Natural killer cell (primary cell): ENCODE results near the gene SLX1A. TPM values are rescaled to one million over a fixed set of nuclear protein-coding genes. Genes with fewer than 3 reads are reported as not detected.

Experiments used
- ATAC-seq, 3 donors: fragments of 150-1000 bp in 2 of 3; fragments of 200-7000 bp in 1 of 3; cut with Tn5 transposase; 1 replicate in 1 of 3; 2 replicates in 2 of 3; pipeline ENCODE4 v1.10.0; 2021; ENCODE audit warnings: mild to moderate bottlenecking in 2 of 3, moderate library complexity in 2 of 3
- DNase-seq, 2 donors: peaks; one replicate each; pipeline versions ENCODE4 v3.0.0 to v3.0.0-alpha.2; 2013 to 2021; ENCODE audit warnings: mixed read lengths in 1 of 2
- H3K27ac ChIP-seq: one replicate; pipeline ENCODE4 v1.5.1; 2013; ENCODE audit warnings: mild to moderate bottlenecking, low read length
- H3K27me3 ChIP-seq: one replicate; pipeline ENCODE4 v1.6.1; 2013; ENCODE audit warnings: low read length; ENCODE audit not compliant: control insufficient read depth, insufficient read depth
- H3K36me3 ChIP-seq: one replicate; pipeline ENCODE4 v1.6.1; 2013; ENCODE audit warnings: low read length; ENCODE audit not compliant: control insufficient read depth, insufficient read depth
- H3K4me1 ChIP-seq: one replicate; pipeline ENCODE4 v1.6.1; 2013; ENCODE audit warnings: low read length; ENCODE audit not compliant: control insufficient read depth, insufficient read depth
- H3K4me3 ChIP-seq: one replicate; pipeline ENCODE4 v1.5.1; 2013; ENCODE audit warnings: low read length
- H3K9me3 ChIP-seq: one replicate; pipeline ENCODE4 v1.6.1; 2013; ENCODE audit warnings: low read length; ENCODE audit not compliant: control insufficient read depth, insufficient read depth
- H3K27ac Mint-ChIP-seq, 2 donors: one replicate each; pipeline ENCODE4 v1.8.0; 2022; ENCODE audit warnings: mild to moderate bottlenecking in 2 of 2, mixed read lengths in 2 of 2, moderate library complexity in 1 of 2
- H3K27me3 Mint-ChIP-seq, 2 donors: one replicate each; pipeline ENCODE4 v1.8.0; 2022; ENCODE audit warnings: low read depth in 2 of 2, mixed read lengths in 2 of 2
- H3K36me3 Mint-ChIP-seq: one replicate; pipeline ENCODE4 v1.8.0; 2022; ENCODE audit warnings: mixed read lengths
- H3K4me1 Mint-ChIP-seq, 2 donors: one replicate each; pipeline ENCODE4 v1.8.0; 2022; ENCODE audit warnings: mixed read lengths in 2 of 2
- H3K4me3 Mint-ChIP-seq: one replicate; pipeline ENCODE4 v1.8.0; 2022; ENCODE audit warnings: mild to moderate bottlenecking, moderate library complexity, mixed read lengths
- H3K9me3 Mint-ChIP-seq, 2 donors: one replicate each; pipeline ENCODE4 v1.8.0; 2022; ENCODE audit warnings: mixed read lengths in 2 of 2
- CTCF ChIP-seq: fragments of 200-600 bp; IDR thresholded peaks from one replicate; pipeline ENCODE4 v1.8.0; 2022; ENCODE audit warnings: antibody characterized with exemption
- WGBS: methylation state at CpG from one replicate; pipeline ENCODE4 v1.1.7; 2013; ENCODE audit warnings: missing lambda C conversion rate; ENCODE audit not compliant: insufficient coverage; 5-methylcytosine and 5-hydroxymethylcytosine counted together
- intact Hi-C: fragments of 100-400 bp; cut with micrococcal nuclease; formaldehyde crosslinking; loops from one replicate; pipeline ENCODE4 v1.14.2; 2022
- total RNA-seq, 4 donors: library from RNA; stranded (reverse); fragments of 120-200 nt in 1 of 4; gene quantifications; one replicate each; pipeline versions ENCODE4 v1.2.3 to v1.2.4, GENCODE V29; 2013 to 2022

The SLX1A gene
- total RNA-seq, 3 donors from 2014 or later (not counting 1 experiment from before 2014, with no cell fraction given), result 78.1 to 132 (median 109) TPM

- intact Hi-C loops, result no loop called here
- Histone ChIP-seq H3K4me1 (peaks cover 47% of the 10 kb centered on the region), H3K27me3 (no peaks in the 10 kb centered on the region), H3K27ac (peak within 1 kb of the TSS; percentile 86), H3K4me3 (peak within 1 kb of the TSS; percentile 92), H3K9me3 (no peaks in the 10 kb centered on the region), H3K36me3 (peaks cover 37% of the 10 kb centered on the region)
- H3K9me3 Mint-ChIP-seq, result no peaks in the 10 kb centered on the region
- DNase-seq, result peak; percentile 77 to 89
- H3K36me3 Mint-ChIP-seq, result no peaks in the 10 kb centered on the region
- H3K4me3 Mint-ChIP-seq, result peak within 1 kb of the TSS; percentile 94
- ATAC-seq, result peak; percentile 49 to 70 (median 57)
- WGBS, result under 1% methylated on average over 81 of the region's 81 CpGs
- H3K4me1 Mint-ChIP-seq, result peaks cover 29 to 44% of the 10 kb centered on the region in 2 donors
- H3K27me3 Mint-ChIP-seq, result no peaks in the 10 kb centered on the region
- peak within 1 kb of the TSS; percentile 89 to 97 for H3K27ac Mint-ChIP-seq
- no peak for TF ChIP-seq CTCF
Measured at GRCh38 chr16:30183233-30184095, 10.2 kb upstream of the SLX1A start, which contains the start of gene CORO1A. Gene CORO1A (plus strand): TSS chr16:30183602. CDS start chr16:30185210, 1,608 bp downstream.

DNA sequence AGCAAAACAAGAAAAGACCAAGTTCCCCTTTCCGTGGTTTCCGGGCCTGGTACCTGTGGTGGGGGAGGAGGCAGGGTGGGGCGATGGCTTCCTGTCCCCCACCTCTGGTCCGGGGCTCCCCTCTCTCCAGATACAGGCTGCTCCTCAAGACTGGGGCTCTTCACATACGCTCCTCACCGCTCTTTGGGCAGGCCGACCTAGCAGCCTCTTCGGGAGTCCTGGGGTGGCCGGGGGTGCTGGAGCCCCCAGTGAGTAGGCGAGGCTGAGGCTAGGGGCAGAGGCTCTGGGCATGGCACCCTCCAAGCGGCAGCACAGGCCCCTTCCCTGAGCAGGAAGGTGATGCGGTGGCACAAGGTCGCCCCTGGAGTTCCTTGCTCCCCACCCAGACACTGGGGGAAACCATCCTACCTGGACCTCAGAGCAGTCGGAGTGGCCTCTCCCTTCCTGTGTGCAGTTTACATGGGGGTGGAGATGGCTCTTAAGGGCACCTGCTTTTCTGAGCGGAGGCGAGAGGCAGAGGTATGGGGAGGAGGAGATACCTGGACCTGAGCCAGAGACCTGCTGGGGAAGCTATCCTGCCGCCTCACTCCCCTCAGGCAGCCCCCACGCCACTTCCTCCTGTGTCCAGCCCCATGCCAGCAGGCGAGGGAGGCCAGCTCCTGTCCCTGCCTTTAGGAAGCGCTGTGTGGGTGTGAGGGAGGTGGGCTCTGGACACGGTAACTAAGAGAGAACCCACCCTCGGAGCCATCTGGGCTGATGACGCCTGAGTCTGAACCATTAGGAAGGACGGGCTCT, 9.4 kb upstream of the SLX1A start:
- intact Hi-C loops, result no loop called here
- Histone ChIP-seq H3K27me3 (no peaks in the 10 kb centered on the region), H3K4me3 (peak overlapping the region; percentile 92), H3K9me3 (no peaks in the 10 kb centered on the region), H3K36me3 (peaks cover 37% of the 10 kb centered on the region), H3K27ac (peak overlapping the region; percentile 82), H3K4me1 (peaks cover 47% of the 10 kb centered on the region)
- Mint-ChIP-seq H3K4me1 (peaks cover 29 to 44% of the 10 kb centered on the region in 2 donors), H3K4me3 (peak overlapping the region; percentile 94), H3K36me3 (no peaks in the 10 kb centered on the region), H3K27ac (peak overlapping the region; percentile 89 to 97), H3K9me3 (no peaks in the 10 kb centered on the region), H3K27me3 (no peaks in the 10 kb centered on the region)
- WGBS, result under 1% methylated on average over 20 of the region's 24 CpGs
- TF ChIP-seq CTCF, result no peak
- peak; percentile 33 to 91 for DNase-seq
- ATAC-seq, result peak in 1 of 3 donors; percentile 51

DNA sequence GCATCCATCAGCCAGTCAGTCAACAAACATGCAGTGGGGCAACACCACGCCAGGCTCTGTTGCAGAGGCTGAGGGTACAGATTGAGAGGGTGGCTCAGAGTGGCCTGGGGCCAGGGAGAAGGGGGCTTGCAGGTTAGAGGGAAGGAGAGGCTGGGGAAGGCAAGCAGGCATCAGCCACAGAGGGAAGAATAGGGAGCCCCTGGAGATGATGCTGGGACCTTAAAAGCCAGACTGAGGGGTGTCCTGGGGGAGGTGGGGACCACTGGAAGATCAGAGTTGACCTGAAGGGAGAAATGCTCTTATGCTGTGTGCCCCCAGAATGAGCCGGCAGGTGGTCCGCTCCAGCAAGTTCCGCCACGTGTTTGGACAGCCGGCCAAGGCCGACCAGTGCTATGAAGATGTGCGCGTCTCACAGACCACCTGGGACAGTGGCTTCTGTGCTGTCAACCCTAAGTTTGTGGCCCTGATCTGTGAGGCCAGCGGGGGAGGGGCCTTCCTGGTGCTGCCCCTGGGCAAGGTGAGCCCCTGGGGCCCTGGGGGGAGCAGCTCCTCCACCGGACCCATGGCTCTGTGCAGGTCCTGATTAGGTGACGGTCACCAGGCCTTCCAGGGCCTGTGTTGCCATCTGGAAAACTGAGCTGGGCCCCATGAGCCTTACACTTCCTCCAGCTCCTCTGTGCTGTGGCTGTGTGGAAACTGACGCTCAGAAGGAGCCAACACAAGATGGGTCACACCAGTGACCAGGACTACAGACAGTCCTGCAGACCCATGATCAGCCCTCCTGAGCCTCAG, 8.6 kb upstream of the SLX1A start:
- no peaks in the 10 kb centered on the region for H3K9me3 Mint-ChIP-seq
- no peaks in the 10 kb centered on the region for H3K9me3 ChIP-seq
- H3K36me3 ChIP-seq, result peaks cover 37% of the 10 kb centered on the region
- H3K36me3 Mint-ChIP-seq, result no peaks in the 10 kb centered on the region
- H3K4me3 Mint-ChIP-seq, result peak overlapping the region; percentile 94
- peaks cover 29 to 44% of the 10 kb centered on the region in 2 donors for H3K4me1 Mint-ChIP-seq
- 10% methylated on average over 13 of the region's 13 CpGs for WGBS
- ATAC-seq, result peak; percentile 1 to 10 (median 7)
- peak overlapping the region; percentile 82 for H3K27ac ChIP-seq
- peak overlapping the region; percentile 89 to 97 for H3K27ac Mint-ChIP-seq
- peak in 1 of 2 donors; percentile 41 for DNase-seq
- TF ChIP-seq CTCF, result no peak
- no peaks in the 10 kb centered on the region for H3K27me3 ChIP-seq
- H3K4me1 ChIP-seq, result peaks cover 47% of the 10 kb centered on the region
- peak overlapping the region; percentile 92 for H3K4me3 ChIP-seq
- H3K27me3 Mint-ChIP-seq, result no peaks in the 10 kb centered on the region
- intact Hi-C loops, result no loop called here
